GM12801 (cell line): ENCODE results near the gene HSPA8.

Experiments used
- TF ChIP-seq, protein P1 (sequence below): IDR thresholded peaks from one replicate; pipeline ENCODE4 v1.5.1; 2011; ENCODE audit warnings: control low read depth; ENCODE audit not compliant: insufficient read length; ENCODE audit errors: extremely low read depth

The HSPA8 gene

DNA sequence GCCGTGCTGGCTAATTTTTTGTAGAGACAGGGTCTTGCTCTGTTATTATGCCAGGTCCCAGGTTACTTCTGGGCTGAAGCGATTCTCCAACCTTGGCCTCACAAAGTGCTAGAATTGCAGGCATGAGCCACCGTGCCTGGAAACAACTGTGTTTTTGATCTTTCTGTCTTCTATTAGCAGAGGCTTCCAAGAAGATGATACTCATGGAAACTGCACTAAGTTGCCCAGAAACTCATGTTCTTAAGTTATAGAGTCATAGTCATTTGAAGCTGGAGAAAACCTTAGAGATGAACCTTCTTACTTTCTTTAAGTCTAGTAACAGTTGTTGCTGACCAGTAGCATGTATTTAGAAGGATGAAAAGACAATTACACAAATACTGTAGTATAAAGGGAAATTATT is 37.1 kb upstream of the HSPA8 start:
- TF ChIP-seq, protein P1, sequence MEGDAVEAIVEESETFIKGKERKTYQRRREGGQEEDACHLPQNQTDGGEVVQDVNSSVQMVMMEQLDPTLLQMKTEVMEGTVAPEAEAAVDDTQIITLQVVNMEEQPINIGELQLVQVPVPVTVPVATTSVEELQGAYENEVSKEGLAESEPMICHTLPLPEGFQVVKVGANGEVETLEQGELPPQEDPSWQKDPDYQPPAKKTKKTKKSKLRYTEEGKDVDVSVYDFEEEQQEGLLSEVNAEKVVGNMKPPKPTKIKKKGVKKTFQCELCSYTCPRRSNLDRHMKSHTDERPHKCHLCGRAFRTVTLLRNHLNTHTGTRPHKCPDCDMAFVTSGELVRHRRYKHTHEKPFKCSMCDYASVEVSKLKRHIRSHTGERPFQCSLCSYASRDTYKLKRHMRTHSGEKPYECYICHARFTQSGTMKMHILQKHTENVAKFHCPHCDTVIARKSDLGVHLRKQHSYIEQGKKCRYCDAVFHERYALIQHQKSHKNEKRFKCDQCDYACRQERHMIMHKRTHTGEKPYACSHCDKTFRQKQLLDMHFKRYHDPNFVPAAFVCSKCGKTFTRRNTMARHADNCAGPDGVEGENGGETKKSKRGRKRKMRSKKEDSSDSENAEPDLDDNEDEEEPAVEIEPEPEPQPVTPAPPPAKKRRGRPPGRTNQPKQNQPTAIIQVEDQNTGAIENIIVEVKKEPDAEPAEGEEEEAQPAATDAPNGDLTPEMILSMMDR: no peak

GRCh38 chr11:123093739-123094138 is 31.8 kb upstream of the HSPA8 start:
- TF ChIP-seq, protein P1: no peak

DNA sequence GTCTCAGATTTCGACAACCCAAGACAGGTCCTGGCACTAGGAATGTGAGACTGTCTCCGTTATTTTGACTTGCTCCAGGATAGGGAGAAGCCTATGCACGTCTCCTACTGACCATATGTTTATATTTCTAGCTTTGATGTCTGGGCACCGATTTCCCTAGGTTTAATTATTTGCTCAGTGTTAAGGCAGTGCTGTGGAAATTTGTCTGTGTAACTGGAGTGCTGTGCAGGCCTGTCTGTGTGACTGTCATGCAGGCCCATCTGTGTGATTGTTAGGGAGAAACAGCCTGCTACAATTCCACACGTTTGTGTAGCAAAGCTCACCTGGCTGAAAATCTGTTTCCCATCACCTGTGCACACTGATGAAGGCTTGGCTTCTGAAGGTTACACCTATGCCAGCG is 29.6 kb upstream of the HSPA8 start:
- TF ChIP-seq, protein P1: no peak

GRCh38 chr11:123086305-123086704 is 24.4 kb upstream of the HSPA8 start:
- TF ChIP-seq, protein P1: no peak

DNA sequence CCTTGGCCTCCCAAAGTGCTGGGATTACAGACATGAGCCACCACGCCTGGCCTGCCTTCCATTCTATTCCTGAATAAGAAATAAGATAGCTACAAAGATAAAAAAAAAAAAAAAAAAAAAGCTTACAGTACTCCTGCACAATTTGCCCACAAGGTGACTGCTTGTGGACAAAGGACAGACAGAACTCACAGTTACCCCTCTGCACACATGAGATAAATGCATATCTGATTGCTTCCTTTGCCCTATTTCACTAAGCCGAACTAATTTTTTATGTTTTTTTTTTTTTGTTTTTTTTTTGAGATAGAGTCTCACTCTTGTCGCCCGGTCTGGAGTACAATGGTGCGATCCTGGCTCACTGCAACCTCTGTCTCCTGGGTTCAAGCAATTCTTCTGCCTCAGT is 23.6 kb upstream of the HSPA8 start:
- TF ChIP-seq, protein P1: no peak

DNA sequence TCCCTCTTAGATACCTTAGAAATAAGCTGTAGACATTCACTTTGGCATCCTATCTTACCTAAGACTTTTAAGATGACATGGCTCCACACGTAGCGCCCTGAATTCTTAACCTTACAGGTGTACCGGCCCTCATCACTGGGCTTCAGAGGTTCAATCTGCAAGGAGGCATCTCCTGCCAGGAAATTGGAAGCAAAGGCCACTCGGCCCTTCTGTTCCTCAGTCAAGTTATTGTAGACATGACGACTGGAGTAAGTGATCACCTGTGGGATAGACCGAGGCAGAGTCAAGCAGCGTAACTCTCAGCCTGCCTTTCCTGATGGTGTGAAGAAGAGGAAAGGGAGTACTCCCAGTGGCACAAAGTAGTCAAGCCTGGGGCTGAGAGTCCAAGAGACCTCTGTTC is 22.5 kb upstream of the HSPA8 start:
- TF ChIP-seq, protein P1: no peak

DNA sequence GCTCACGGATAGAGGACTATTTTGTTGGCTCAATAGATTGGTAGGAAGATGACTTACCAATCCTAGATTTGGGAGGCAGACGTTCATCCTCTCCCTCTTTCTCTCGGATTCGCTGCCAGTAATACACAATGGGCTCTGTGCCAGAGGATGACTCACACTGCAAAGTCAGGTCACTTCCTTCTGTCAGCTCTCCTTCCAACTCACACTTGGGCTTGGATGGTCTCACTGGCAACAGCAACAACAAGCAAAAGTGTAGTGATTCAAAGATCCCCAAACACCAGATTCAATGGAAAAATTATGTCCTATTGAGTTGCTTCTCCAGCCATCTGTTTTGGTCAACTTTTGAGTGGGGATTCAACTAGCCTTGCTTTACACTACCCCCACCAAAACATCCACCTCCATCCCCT is 21.7 kb upstream of the HSPA8 start:
- TF ChIP-seq, protein P1: no peak

DNA sequence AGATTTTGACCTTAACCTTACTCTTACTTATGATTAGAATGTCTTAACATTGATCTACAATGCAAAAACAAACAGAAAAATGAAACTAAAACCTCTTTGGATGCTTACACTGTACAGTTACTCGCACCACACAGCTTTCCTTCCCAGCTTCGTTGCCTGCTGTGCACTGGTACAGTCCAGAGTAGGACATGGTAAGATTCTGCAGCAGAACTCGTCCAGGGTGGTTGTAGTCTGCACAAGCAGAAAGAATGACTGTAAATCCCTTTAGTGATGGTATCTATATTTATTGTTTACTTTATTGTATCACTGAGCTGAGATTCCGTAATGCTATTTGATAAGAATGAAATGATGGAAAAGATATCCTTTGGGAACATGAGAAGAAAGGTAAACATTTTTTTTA is 21.0 kb upstream of the HSPA8 start:
- TF ChIP-seq, protein P1: no peak
